Skeletal muscle cell (primary cell): ENCODE data around the gene TERB1.
A peak's percentile ranks its signal among the peaks of the same experiment; 100 is the strongest.

ENCODE experiments used
- DNase-seq: peaks from one replicate; pipeline ENCODE4 v3.0.0-alpha.2; 2010; ENCODE audit warnings: low read depth
- H3K4me3 ChIP-seq: 2 replicates; pipeline ENCODE4 v1.5.1; 2011; ENCODE audit warnings: low read depth, mild to moderate bottlenecking, control low read depth, low read length, moderate library complexity

Gene TERB1

GRCh38 chr16:66801320-66802105 lies at the start of gene TERB1:
TERB1 (minus strand) TSS chr16:66801584; CDS start chr16:66796798, 4,786 bp downstream.
- no peak within 1 kb of the TSS for H3K4me3 ChIP-seq
- no peak for DNase-seq

- H3K4me3 ChIP-seq: no peak overlapping the region
- DNase-seq: no peak
Measured at GRCh38 chr16:66850115-66850815, 48.9 kb upstream of the TERB1 start.

- no peak for DNase-seq
Measured at GRCh38 chr16:66849549-66849948, 48.2 kb upstream of the TERB1 start.

GRCh38 chr16:66849021-66849420 lies 47.6 kb upstream of the TERB1 start:
- no peak overlapping the region for H3K4me3 ChIP-seq
- DNase-seq: no peak

More at GRCh38 chr16:66849549-66849948, 48.2 kb upstream of the TERB1 start:
- H3K4me3 ChIP-seq: no peak overlapping the region

GRCh38 chr16:66848172-66848571 lies 46.8 kb upstream of the TERB1 start:
- no peak for DNase-seq
- no peak overlapping the region for H3K4me3 ChIP-seq

GRCh38 chr16:66847533-66848067 lies 46.2 kb upstream of the TERB1 start:
- no peak overlapping the region for H3K4me3 ChIP-seq
- no peak for DNase-seq

- no peak for DNase-seq
Measured at GRCh38 chr16:66846831-66847230, 45.4 kb upstream of the TERB1 start.

GRCh38 chr16:66846266-66846665 lies 44.9 kb upstream of the TERB1 start:
- no peak for DNase-seq
- no peak overlapping the region for H3K4me3 ChIP-seq

More at GRCh38 chr16:66846831-66847230, 45.4 kb upstream of the TERB1 start:
- H3K4me3 ChIP-seq: no peak overlapping the region

GRCh38 chr16:66845791-66846221 lies 44.4 kb upstream of the TERB1 start:
- H3K4me3 ChIP-seq: no peak overlapping the region
- no peak for DNase-seq

- H3K4me3 ChIP-seq: peak overlapping the region; percentile 37
- DNase-seq: no peak
Measured at GRCh38 chr16:66845080-66845410, 43.7 kb upstream of the TERB1 start.

GRCh38 chr16:66844342-66845079 lies 43.1 kb upstream of the TERB1 start, which contains the start of gene CA7:
CA7 (plus strand) TSS chr16:66844414; CDS start chr16:66844488, 74 bp downstream.
- DNase-seq: no peak
- H3K4me3 ChIP-seq: peak within 1 kb of the TSS; percentile 37

- DNase-seq: no peak
- H3K4me3 ChIP-seq: peak overlapping the region; percentile 37
Measured at GRCh38 chr16:66844009-66844341, 42.6 kb upstream of the TERB1 start.

- no peak for DNase-seq
Measured at GRCh38 chr16:66843191-66843590, 41.8 kb upstream of the TERB1 start.

GRCh38 chr16:66842765-66843164 lies 41.4 kb upstream of the TERB1 start:
- H3K4me3 ChIP-seq: no peak overlapping the region
- DNase-seq: no peak

More at GRCh38 chr16:66843191-66843590, 41.8 kb upstream of the TERB1 start:
- H3K4me3 ChIP-seq: no peak overlapping the region

GRCh38 chr16:66841366-66841765 lies 40.0 kb upstream of the TERB1 start:
- no peak overlapping the region for H3K4me3 ChIP-seq
- DNase-seq: no peak

- H3K4me3 ChIP-seq: no peak overlapping the region
- no peak for DNase-seq
Measured at GRCh38 chr16:66840883-66841282, 39.5 kb upstream of the TERB1 start.

GRCh38 chr16:66834746-66835145 lies 33.4 kb upstream of the TERB1 start:
- no peak for DNase-seq
- H3K4me3 ChIP-seq: no peak overlapping the region

- H3K4me3 ChIP-seq: no peak overlapping the region
- DNase-seq: no peak
Measured at GRCh38 chr16:66832661-66833305, 31.4 kb upstream of the TERB1 start.

- H3K4me3 ChIP-seq: no peak overlapping the region
- DNase-seq: no peak
Measured at GRCh38 chr16:66832190-66832589, 30.8 kb upstream of the TERB1 start.
